GM20431 (cell line): ENCODE measurements around the gene OR52M1.
"Not testable (repeated sequence)": the region's sequence is repeated elsewhere in the genome, so short reads cannot be mapped to it uniquely, and the experiment has no call there.

Experiments used
- in situ Hi-C: fragments of 300-500 bp; cut with MseI, MboI; formaldehyde crosslinking; loops from one replicate; pipeline ENCODE4 v1.15.0; 2020; ENCODE audit warnings: low sequenced_read_pairs; ENCODE audit not compliant: unreplicated experiment

OR52M1 gene

GRCh38 chr11:4544891-4545290, at the start of gene OR52M1:
OR52M1 (plus strand) TSS chr11:4545191; CDS start chr11:4545191, 0 bp downstream.
- in situ Hi-C loops = no loop called here

- in situ Hi-C loops = loop anchor here (25.0 kb wide), 1 partner anchor 308 kb away; no protein-coding TSS in a partner anchor
Measured at GRCh38 chr11:4495487-4495886, 49.5 kb upstream of the OR52M1 start.

- in situ Hi-C loops = loop anchor here (25.0 kb wide), 1 partner anchor 309 kb away; no protein-coding TSS in a partner anchor
Measured at GRCh38 chr11:4495986-4496385, 49.0 kb upstream of the OR52M1 start.

GRCh38 chr11:4496557-4497248, 48.3 kb upstream of the OR52M1 start:
- in situ Hi-C loops = loop anchor here (25.0 kb wide), 1 partner anchor 309 kb away; no protein-coding TSS in a partner anchor

- in situ Hi-C loops = no loop called here
Measured at GRCh38 chr11:4508886-4509285, 36.1 kb upstream of the OR52M1 start.

GRCh38 chr11:4511282-4512245, 33.4 kb upstream of the OR52M1 start:
- in situ Hi-C loops = no loop called here

- in situ Hi-C loops = no loop called here
Measured at GRCh38 chr11:4514196-4514595, 30.8 kb upstream of the OR52M1 start.

- in situ Hi-C loops = no loop called here
Measured at GRCh38 chr11:4522339-4522738, 22.7 kb upstream of the OR52M1 start.

GRCh38 chr11:4522752-4523151, 22.2 kb upstream of the OR52M1 start:
- in situ Hi-C loops = no loop called here

GRCh38 chr11:4523666-4524065, 21.3 kb upstream of the OR52M1 start:
- in situ Hi-C loops = no loop called here

GRCh38 chr11:4527926-4528325, 17.1 kb upstream of the OR52M1 start:
- in situ Hi-C loops = no loop called here

GRCh38 chr11:4531686-4532085, 13.3 kb upstream of the OR52M1 start:
- in situ Hi-C loops = not testable (repeated sequence)

GRCh38 chr11:4539603-4540219, 5.3 kb upstream of the OR52M1 start:
- in situ Hi-C loops = no loop called here

- in situ Hi-C loops = no loop called here
Measured at GRCh38 chr11:4541071-4541470, 3.9 kb upstream of the OR52M1 start.

- in situ Hi-C loops = no loop called here
Measured at GRCh38 chr11:4543561-4543960, 1.4 kb upstream of the OR52M1 start.

- in situ Hi-C loops = no loop called here
Measured at GRCh38 chr11:4546878-4547277, 1.9 kb downstream of the OR52M1 start.

- in situ Hi-C loops = no loop called here
Measured at GRCh38 chr11:4547416-4547815, 2.4 kb downstream of the OR52M1 start.

- in situ Hi-C loops = no loop called here
Measured at GRCh38 chr11:4551346-4551979, 6.5 kb downstream of the OR52M1 start.

- in situ Hi-C loops = no loop called here
Measured at GRCh38 chr11:4559527-4560440, 14.8 kb downstream of the OR52M1 start.
